ENCODE results near the gene PRORP.
"Not testable (repeated sequence)": the region's sequence is repeated elsewhere in the genome, so short reads cannot be mapped to it uniquely, and the experiment has no call there.

The PRORP gene

GRCh38 chr14:35140718-35141581 lies 18.6 kb downstream of the PRORP start:
- no peaks in the 10 kb centered on the region for H3K4me1 ChIP-seq (ENCODE audit: insufficient read depth, insufficient read length)
- peaks cover 3% of the 10 kb centered on the region for H3K36me3 ChIP-seq (ENCODE audit: insufficient read depth, insufficient read length, low read length)
- H3K9ac ChIP-seq (ENCODE audit: insufficient read length, low read depth): no peak overlapping the region
- no peaks in the 10 kb centered on the region for H3K9me3 ChIP-seq (ENCODE audit: insufficient read depth, low read length)
- DNase-seq (ENCODE audit: low read depth, low spot score): no peak
- H3K27me3 ChIP-seq (ENCODE audit: insufficient read depth, insufficient read length): no peaks in the 10 kb centered on the region
- H3K4me3 ChIP-seq (ENCODE audit: insufficient read length, low read depth): no peak overlapping the region
- TF ChIP-seq ZNF274 (IDR thresholded peaks at IDR 0.05; ENCODE audit: low read depth, low read length): no peak
- no peak for TF ChIP-seq SUZ12 (IDR thresholded peaks at IDR 0.05; ENCODE audit: extremely low read depth, insufficient read depth, insufficient read length)
- no peak for TF ChIP-seq YY1 (IDR thresholded peaks at IDR 0.05; ENCODE audit: insufficient read depth, insufficient read length)

DNA sequence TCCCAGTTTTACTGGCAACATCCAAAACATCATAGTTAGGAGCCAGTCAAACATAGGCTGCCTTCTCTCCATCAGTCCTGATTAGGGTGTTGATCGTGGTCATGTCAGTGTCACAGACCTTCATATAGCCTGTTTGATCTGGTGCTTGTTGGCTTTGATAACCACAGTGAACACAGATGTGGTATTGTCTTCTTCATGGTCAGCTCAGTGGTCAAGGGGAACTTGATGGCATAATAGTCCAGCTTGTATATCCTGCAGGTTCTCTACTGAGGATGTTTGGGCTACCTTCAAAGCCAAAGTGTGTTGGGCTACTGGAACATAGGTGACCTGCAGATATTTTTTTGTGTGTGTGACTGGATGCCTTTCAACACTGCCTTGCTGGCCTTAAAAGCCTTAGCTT lies 21.7 kb downstream of the PRORP start:
- Histone ChIP-seq H3K9me3 (ENCODE audit: insufficient read depth, low read length) (no peaks in the 10 kb centered on the region), H3K27me3 (ENCODE audit: insufficient read depth, insufficient read length) (no peaks in the 10 kb centered on the region), H3K4me1 (ENCODE audit: insufficient read depth, insufficient read length) (no peaks in the 10 kb centered on the region), H3K9ac (ENCODE audit: insufficient read length, low read depth) (no peak overlapping the region), H3K36me3 (ENCODE audit: insufficient read depth, insufficient read length, low read length) (peaks cover 13% of the 10 kb centered on the region), H3K4me3 (ENCODE audit: insufficient read length, low read depth) (no peak overlapping the region)
- no peak for DNase-seq (ENCODE audit: low read depth, low spot score)
- no peak for TF ChIP-seq SUZ12 (IDR thresholded peaks at IDR 0.05; ENCODE audit: extremely low read depth, insufficient read depth, insufficient read length)
- TF ChIP-seq ZNF274 (IDR thresholded peaks at IDR 0.05; ENCODE audit: low read depth, low read length): no peak
- no peak for TF ChIP-seq YY1 (IDR thresholded peaks at IDR 0.05; ENCODE audit: insufficient read depth, insufficient read length)

DNA sequence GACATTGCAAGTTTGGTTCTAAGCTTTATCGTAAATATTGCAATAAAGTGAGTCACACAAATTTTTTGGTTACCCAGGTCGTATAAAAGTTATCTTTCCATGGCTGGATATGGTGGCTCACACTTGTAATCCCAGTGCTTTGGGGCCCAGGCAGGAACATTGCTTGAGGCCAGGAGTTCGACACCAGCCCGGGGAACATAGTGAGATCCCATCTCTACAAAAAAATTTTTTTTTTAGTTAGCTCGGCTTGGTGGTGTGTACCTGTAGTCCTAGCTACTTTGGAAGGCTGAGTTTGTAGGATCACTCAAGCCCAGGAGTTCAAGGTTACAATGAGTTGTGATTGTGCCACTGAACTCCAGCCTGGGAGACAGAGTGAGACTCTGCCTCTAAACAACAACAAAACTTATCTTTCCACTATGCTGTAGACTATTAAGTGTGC lies 24.4 kb downstream of the PRORP start:
- TF ChIP-seq YY1 (IDR thresholded peaks at IDR 0.05; ENCODE audit: insufficient read depth, insufficient read length) (no peak), SUZ12 (IDR thresholded peaks at IDR 0.05; ENCODE audit: extremely low read depth, insufficient read depth, insufficient read length) (no peak), ZNF274 (IDR thresholded peaks at IDR 0.05; ENCODE audit: low read depth, low read length) (no peak)
- no peaks in the 10 kb centered on the region for H3K4me1 ChIP-seq (ENCODE audit: insufficient read depth, insufficient read length)
- H3K36me3 ChIP-seq (ENCODE audit: insufficient read depth, insufficient read length, low read length): peaks cover 20% of the 10 kb centered on the region
- H3K27me3 ChIP-seq (ENCODE audit: insufficient read depth, insufficient read length): no peaks in the 10 kb centered on the region
- H3K9ac ChIP-seq (ENCODE audit: insufficient read length, low read depth): no peak overlapping the region
- no peaks in the 10 kb centered on the region for H3K9me3 ChIP-seq (ENCODE audit: insufficient read depth, low read length)
- no peak overlapping the region for H3K4me3 ChIP-seq (ENCODE audit: insufficient read length, low read depth)
- DNase-seq (ENCODE audit: low read depth, low spot score): no peak

DNA sequence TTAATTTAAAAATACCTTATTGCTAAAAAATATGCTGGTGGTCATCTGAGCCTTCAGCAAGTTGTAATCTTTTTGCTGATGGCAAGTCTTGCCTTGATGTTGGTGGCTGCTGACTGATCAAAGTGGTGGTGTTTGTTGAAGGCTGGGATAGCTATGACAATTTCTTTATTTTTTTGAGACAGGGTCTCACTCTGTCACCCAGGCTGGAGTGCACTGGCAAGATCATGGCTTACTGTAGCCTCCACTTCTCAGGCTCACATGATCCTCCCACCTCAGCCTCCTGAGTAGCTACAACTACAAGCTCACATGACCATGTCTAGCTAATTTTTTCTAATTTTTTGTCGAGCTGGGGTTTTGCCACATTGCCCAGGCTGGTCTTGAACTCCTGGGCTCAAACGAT lies 24.8 kb downstream of the PRORP start:
- no peaks in the 10 kb centered on the region for H3K27me3 ChIP-seq (ENCODE audit: insufficient read depth, insufficient read length)
- no peaks in the 10 kb centered on the region for H3K4me1 ChIP-seq (ENCODE audit: insufficient read depth, insufficient read length)
- no peak for TF ChIP-seq ZNF274 (IDR thresholded peaks at IDR 0.05; ENCODE audit: low read depth, low read length)
- TF ChIP-seq YY1 (IDR thresholded peaks at IDR 0.05; ENCODE audit: insufficient read depth, insufficient read length): no peak
- TF ChIP-seq SUZ12 (IDR thresholded peaks at IDR 0.05; ENCODE audit: extremely low read depth, insufficient read depth, insufficient read length): no peak
- DNase-seq (ENCODE audit: low read depth, low spot score): no peak
- no peaks in the 10 kb centered on the region for H3K9me3 ChIP-seq (ENCODE audit: insufficient read depth, low read length)
- no peak overlapping the region for H3K4me3 ChIP-seq (ENCODE audit: insufficient read length, low read depth)
- H3K36me3 ChIP-seq (ENCODE audit: insufficient read depth, insufficient read length, low read length): peaks cover 20% of the 10 kb centered on the region
- H3K9ac ChIP-seq (ENCODE audit: insufficient read length, low read depth): no peak overlapping the region

DNA sequence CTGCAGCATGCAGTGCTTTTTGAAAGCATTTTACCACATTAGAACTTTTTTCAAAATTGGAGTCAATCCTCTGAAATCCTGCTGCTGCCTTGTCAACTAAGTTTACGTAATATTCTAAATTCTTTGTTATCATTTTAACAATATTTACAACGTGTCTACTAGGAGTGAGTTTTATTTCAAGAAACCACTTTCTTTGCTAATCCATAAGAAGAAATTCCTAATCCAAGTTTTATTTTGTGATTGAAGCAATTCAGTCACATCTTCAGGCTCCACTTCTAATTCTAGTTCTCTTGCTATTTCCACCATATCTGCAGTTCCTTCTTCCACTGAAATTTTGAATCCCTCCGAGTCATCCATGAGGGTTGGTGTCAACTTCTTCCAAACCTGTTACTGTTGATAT lies 25.4 kb downstream of the PRORP start:
- H3K27me3 ChIP-seq (ENCODE audit: insufficient read depth, insufficient read length): no peaks in the 10 kb centered on the region
- H3K4me3 ChIP-seq (ENCODE audit: insufficient read length, low read depth): no peak overlapping the region
- no peaks in the 10 kb centered on the region for H3K4me1 ChIP-seq (ENCODE audit: insufficient read depth, insufficient read length)
- no peak for DNase-seq (ENCODE audit: low read depth, low spot score)
- no peak overlapping the region for H3K9ac ChIP-seq (ENCODE audit: insufficient read length, low read depth)
- H3K36me3 ChIP-seq (ENCODE audit: insufficient read depth, insufficient read length, low read length): peaks cover 20% of the 10 kb centered on the region
- TF ChIP-seq SUZ12 (IDR thresholded peaks at IDR 0.05; ENCODE audit: extremely low read depth, insufficient read depth, insufficient read length) (no peak), YY1 (IDR thresholded peaks at IDR 0.05; ENCODE audit: insufficient read depth, insufficient read length) (no peak), ZNF274 (IDR thresholded peaks at IDR 0.05; ENCODE audit: low read depth, low read length) (no peak)
- H3K9me3 ChIP-seq (ENCODE audit: insufficient read depth, low read length): no peaks in the 10 kb centered on the region

- no peak overlapping the region for H3K9ac ChIP-seq (ENCODE audit: insufficient read length, low read depth)
- peaks cover 20% of the 10 kb centered on the region for H3K36me3 ChIP-seq (ENCODE audit: insufficient read depth, insufficient read length, low read length)
- no peaks in the 10 kb centered on the region for H3K9me3 ChIP-seq (ENCODE audit: insufficient read depth, low read length)
- no peaks in the 10 kb centered on the region for H3K4me1 ChIP-seq (ENCODE audit: insufficient read depth, insufficient read length)
- H3K4me3 ChIP-seq (ENCODE audit: insufficient read length, low read depth): no peak overlapping the region
- H3K27me3 ChIP-seq (ENCODE audit: insufficient read depth, insufficient read length): no peaks in the 10 kb centered on the region
- TF ChIP-seq SUZ12 (IDR thresholded peaks at IDR 0.05; ENCODE audit: extremely low read depth, insufficient read depth, insufficient read length): no peak
- TF ChIP-seq YY1 (IDR thresholded peaks at IDR 0.05; ENCODE audit: insufficient read depth, insufficient read length): no peak
- TF ChIP-seq ZNF274 (IDR thresholded peaks at IDR 0.05; ENCODE audit: low read depth, low read length): no peak
- no peak for DNase-seq (ENCODE audit: low read depth, low spot score)
Observed at GRCh38 chr14:35149239-35149638, 26.9 kb downstream of the PRORP start.

DNA sequence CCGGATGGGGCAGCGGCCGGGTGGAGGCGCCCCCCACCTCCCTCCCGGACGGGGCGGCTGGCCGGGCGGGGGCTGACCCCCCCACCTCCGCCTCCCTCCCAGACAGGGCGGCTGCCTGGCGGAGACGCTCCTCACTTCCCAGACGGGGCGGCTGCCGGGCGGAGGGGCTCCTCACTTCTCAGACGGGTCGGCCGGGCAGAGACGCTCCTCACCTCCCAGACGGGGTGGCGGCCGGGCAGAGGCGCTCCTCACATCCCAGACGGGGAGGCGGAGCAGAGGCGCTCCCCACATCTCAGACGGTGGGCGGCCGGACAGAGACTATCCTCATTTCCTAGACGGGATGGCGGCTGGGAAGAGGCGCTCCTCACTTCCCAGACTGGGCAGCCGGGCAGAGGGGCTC lies 30.2 kb downstream of the PRORP start:
- H3K9ac ChIP-seq (ENCODE audit: insufficient read length, low read depth); H3K4me1 ChIP-seq (ENCODE audit: insufficient read depth, insufficient read length); DNase-seq (ENCODE audit: low read depth, low spot score); H3K27me3 ChIP-seq (ENCODE audit: insufficient read depth, insufficient read length); H3K4me3 ChIP-seq (ENCODE audit: insufficient read length, low read depth); H3K9me3 ChIP-seq (ENCODE audit: insufficient read depth, low read length): not testable (repeated sequence)
- peaks cover 13% of the 10 kb centered on the region for H3K36me3 ChIP-seq (ENCODE audit: insufficient read depth, insufficient read length, low read length)
